HEK293 (cell line): Measurements from ENCODE around the gene ZNF428.

ENCODE experiments used
- HOXA7 ChIP-seq: sonication (generic); formaldehyde crosslinking; IDR thresholded peaks from 2 replicates; pipeline ENCODE4 v1.8.1; 2022; ENCODE audit warnings: missing genetic modification reagents, borderline replicate concordance
- PBX3 ChIP-seq: sonication (generic); formaldehyde crosslinking; IDR thresholded peaks from 2 replicates; pipeline ENCODE4 v1.8.1; 2022; ENCODE audit warnings: mild to moderate bottlenecking, moderate library complexity, missing genetic modification reagents
- PRDM6 ChIP-seq: fragments of 450-650 bp; formaldehyde crosslinking; IDR thresholded peaks from 2 replicates; pipeline ENCODE4 v1.5.1; 2017; ENCODE audit warnings: missing biosample characterization, missing genetic modification characterization
- TSHZ1 ChIP-seq: fragments of 450-650 bp; formaldehyde crosslinking; IDR thresholded peaks from 2 replicates; pipeline ENCODE4 v1.5.1; 2016; ENCODE audit warnings: missing biosample characterization, missing genetic modification characterization, borderline replicate concordance
- ZBTB17 ChIP-seq: fragments of 450-650 bp; formaldehyde crosslinking; IDR thresholded peaks from 2 replicates; pipeline ENCODE4 v1.5.1; 2016; ENCODE audit warnings: missing biosample characterization, missing genetic modification characterization
- ZBTB21 ChIP-seq: fragments of 450-650 bp; formaldehyde crosslinking; IDR thresholded peaks from 2 replicates; pipeline ENCODE4 v1.5.1; 2017; ENCODE audit warnings: missing biosample characterization, missing genetic modification characterization
- ZBTB44 ChIP-seq: fragments of 450-650 bp; IDR thresholded peaks from 2 replicates; pipeline ENCODE4 v1.5.1; 2018; ENCODE audit warnings: missing biosample characterization, mild to moderate bottlenecking, missing genetic modification characterization
- ZBTB7A ChIP-seq: fragments of 450-650 bp; formaldehyde crosslinking; IDR thresholded peaks from 2 replicates; pipeline ENCODE4 v1.5.1; 2016; ENCODE audit warnings: low read depth, missing biosample characterization, missing genetic modification characterization
- ZNF169 ChIP-seq: fragments of 450-650 bp; formaldehyde crosslinking; IDR thresholded peaks from 2 replicates; pipeline ENCODE4 v1.5.1; 2016; ENCODE audit warnings: missing biosample characterization, missing genetic modification characterization
- ZNF175 ChIP-seq: fragments of 450-650 bp; formaldehyde crosslinking; IDR thresholded peaks from 2 replicates; pipeline ENCODE4 v1.5.1; 2016; ENCODE audit warnings: missing biosample characterization, missing genetic modification characterization
- ZNF18 ChIP-seq: fragments of 450-650 bp; formaldehyde crosslinking; IDR thresholded peaks from 2 replicates; pipeline ENCODE4 v1.5.1; 2016; ENCODE audit warnings: missing biosample characterization, missing genetic modification characterization
- ZNF19 ChIP-seq: fragments of 450-650 bp; formaldehyde crosslinking; IDR thresholded peaks from 2 replicates; pipeline ENCODE4; 2016; ENCODE audit warnings: missing biosample characterization, missing genetic modification characterization, low read depth
- ZNF2 ChIP-seq: fragments of 450-650 bp; formaldehyde crosslinking; IDR thresholded peaks from 2 replicates; pipeline ENCODE4 v1.5.1; 2016; ENCODE audit warnings: missing biosample characterization, missing genetic modification characterization
- ZNF23 ChIP-seq: fragments of 450-650 bp; formaldehyde crosslinking; IDR thresholded peaks from 2 replicates; pipeline ENCODE4 v1.5.1; 2016; ENCODE audit warnings: missing biosample characterization, missing genetic modification characterization, borderline replicate concordance
- ZNF292 ChIP-seq: fragments of 450-650 bp; formaldehyde crosslinking; IDR thresholded peaks from 2 replicates; pipeline ENCODE4 v1.5.1; 2016; ENCODE audit warnings: low read depth, missing biosample characterization, missing genetic modification characterization, borderline replicate concordance
- ZNF341 ChIP-seq: fragments of 450-650 bp; formaldehyde crosslinking; IDR thresholded peaks from 2 replicates; pipeline ENCODE4; 2016; ENCODE audit warnings: low read depth, missing biosample characterization, missing genetic modification characterization
- ZNF354C ChIP-seq: fragments of 450-650 bp; formaldehyde crosslinking; IDR thresholded peaks from 2 replicates; pipeline ENCODE4 v1.5.1; 2016; ENCODE audit warnings: missing biosample characterization, missing genetic modification characterization, low read depth, borderline replicate concordance
- ZNF391 ChIP-seq: fragments of 450-650 bp; formaldehyde crosslinking; IDR thresholded peaks from 2 replicates; pipeline ENCODE4 v1.5.1; 2016; ENCODE audit warnings: low read depth, missing biosample characterization, missing genetic modification characterization, borderline replicate concordance
- ZNF394 ChIP-seq: fragments of 450-650 bp; formaldehyde crosslinking; IDR thresholded peaks from 2 replicates; pipeline ENCODE4 v1.5.1; 2016; ENCODE audit warnings: missing biosample characterization, missing genetic modification characterization, mild to moderate bottlenecking, moderate library complexity, borderline replicate concordance
- ZNF423 ChIP-seq: fragments of 450-650 bp; formaldehyde crosslinking; IDR thresholded peaks from 2 replicates; pipeline ENCODE4 v1.5.1; 2016; ENCODE audit warnings: missing biosample characterization, missing genetic modification characterization
- ZNF48 ChIP-seq: fragments of 450-650 bp; formaldehyde crosslinking; IDR thresholded peaks from 2 replicates; pipeline ENCODE4 v1.5.1; 2016; ENCODE audit warnings: missing biosample characterization, missing genetic modification characterization
- ZNF580 ChIP-seq: fragments of 450-650 bp; formaldehyde crosslinking; IDR thresholded peaks from 2 replicates; pipeline ENCODE4 v1.5.1; 2016; ENCODE audit warnings: missing biosample characterization, missing genetic modification characterization
- ZNF596 ChIP-seq: fragments of 450-650 bp; IDR thresholded peaks from 2 replicates; pipeline ENCODE4 v1.5.0; 2018; ENCODE audit warnings: missing biosample characterization, mild to moderate bottlenecking, missing genetic modification characterization, moderate library complexity
- ZNF654 ChIP-seq: fragments of 450-650 bp; formaldehyde crosslinking; IDR thresholded peaks from 2 replicates; pipeline ENCODE4 v1.5.1; 2016; ENCODE audit warnings: low read depth, missing biosample characterization, missing genetic modification characterization
- ZNF76 ChIP-seq: fragments of 450-650 bp; formaldehyde crosslinking; IDR thresholded peaks from 2 replicates; pipeline ENCODE4; 2016; ENCODE audit warnings: low read depth, missing biosample characterization, missing genetic modification characterization, borderline replicate concordance
- ZNF791 ChIP-seq: fragments of 450-650 bp; formaldehyde crosslinking; IDR thresholded peaks from 2 replicates; pipeline ENCODE4 v1.5.1; 2016; ENCODE audit warnings: missing biosample characterization, missing genetic modification characterization
- ZSCAN16 ChIP-seq: fragments of 450-650 bp; formaldehyde crosslinking; IDR thresholded peaks from 2 replicates; pipeline ENCODE4 v1.5.1; 2016; ENCODE audit warnings: missing biosample characterization, missing genetic modification characterization
- ZSCAN5A ChIP-seq: fragments of 450-650 bp; formaldehyde crosslinking; IDR thresholded peaks from 2 replicates; pipeline ENCODE4 v1.5.1; 2016; ENCODE audit warnings: missing biosample characterization, missing genetic modification characterization

ZNF428 gene

GRCh38 chr19:43651758-43652545 is 32.5 kb upstream of the ZNF428 start (continued):
- TF ChIP-seq ZSCAN5A (tag by site-specific recombination) (no peak), ZNF654 (tag by site-specific recombination) (peak; percentile 97), ZNF48 (tag by site-specific recombination) (no peak), ZNF394 (tag by site-specific recombination) (peak; percentile 53; the same call in 1 of the 2 replicates), ZNF423 (tag by site-specific recombination) (no peak), ZNF596 (tag by site-specific recombination) (no peak), ZNF580 (tag by site-specific recombination) (no peak), ZNF76 (tag by site-specific recombination) (no peak), ZBTB17 (peak; percentile 85), ZNF354C (tag by site-specific recombination) (no peak), ZNF19 (tag by site-specific recombination) (no peak), PRDM6 (tag by site-specific recombination) (no peak), TSHZ1 (tag by site-specific recombination) (no peak), ZNF18 (no peak), ZNF391 (no peak), ZNF2 (tag by site-specific recombination) (peak; percentile 88), ZNF23 (no peak), ZNF292 (tag by site-specific recombination) (no peak), ZNF175 (tag by site-specific recombination) (no peak), ZBTB44 (tag by site-specific recombination) (no peak), ZNF341 (no peak), ZBTB21 (tag by site-specific recombination) (no peak), HOXA7 (no peak), ZNF791 (no peak), ZNF169 (tag by site-specific recombination) (no peak), ZBTB7A (tag by site-specific recombination) (no peak), PBX3 (CRISPR knock-in tag) (no peak), ZSCAN16 (tag by site-specific recombination) (no peak)
